Activated T-helper 17 cell treated with anti-CD3 and anti-CD28 coated beads, Interleukin-2, amount 50 U/mL, for 72 hours (primary cell): ENCODE results near the gene PCDHB15. TPM values are rescaled to one million over a fixed set of nuclear protein-coding genes. Genes with fewer than 3 reads are reported as not detected.
"Not testable (repeated sequence)": the region's sequence is repeated elsewhere in the genome, so short reads cannot be mapped to it uniquely, and the experiment has no call there.

ENCODE experiments used
- ATAC-seq: fragments of 150-1000 bp; cut with Tn5 transposase; replicated peaks from 2 replicates; pipeline ENCODE4 v1.10.0; 2021; ENCODE audit warnings: mild to moderate bottlenecking, moderate library complexity
- H3K27ac Mint-ChIP-seq: one replicate; pipeline ENCODE4 v1.8.0; 2022; ENCODE audit warnings: mixed read lengths
- H3K27me3 Mint-ChIP-seq: one replicate; pipeline ENCODE4 v1.8.0; 2022; ENCODE audit warnings: mixed read lengths
- H3K36me3 Mint-ChIP-seq: one replicate; pipeline ENCODE4 v1.8.0; 2022; ENCODE audit warnings: low read depth, mild to moderate bottlenecking, mixed read lengths
- H3K4me1 Mint-ChIP-seq: one replicate; pipeline ENCODE4 v1.8.0; 2022; ENCODE audit warnings: mixed read lengths
- H3K4me3 Mint-ChIP-seq: one replicate; pipeline ENCODE4 v1.8.0; 2022; ENCODE audit warnings: mild to moderate bottlenecking, mixed read lengths
- H3K9me3 Mint-ChIP-seq: one replicate; pipeline ENCODE4 v1.8.0; 2022; ENCODE audit warnings: mixed read lengths
- total RNA-seq, 2 donors: library from RNA; stranded (reverse); gene quantifications; one replicate each; pipeline ENCODE4 v1.2.3, GENCODE V29; 2022

The PCDHB15 gene
- total RNA-seq, 2 donors from 2014 or later: not detected

- not testable (repeated sequence) for H3K36me3 Mint-ChIP-seq, H3K4me1 Mint-ChIP-seq, H3K4me3 Mint-ChIP-seq, H3K27ac Mint-ChIP-seq, ATAC-seq
- Mint-ChIP-seq H3K9me3 (peaks cover 14% of the 10 kb centered on the region), H3K27me3 (peaks cover 41% of the 10 kb centered on the region)
Observed at GRCh38 chr5:141225421-141225820, 19.8 kb upstream of the PCDHB15 start.

- peaks cover 20% of the 10 kb centered on the region for H3K27me3 Mint-ChIP-seq
- no peak for ATAC-seq
- H3K27ac Mint-ChIP-seq: no peak overlapping the region
- peaks cover 22% of the 10 kb centered on the region for H3K9me3 Mint-ChIP-seq
- no peaks in the 10 kb centered on the region for H3K4me1 Mint-ChIP-seq
- no peak overlapping the region for H3K4me3 Mint-ChIP-seq
- peaks cover 6% of the 10 kb centered on the region for H3K36me3 Mint-ChIP-seq
Observed at GRCh38 chr5:141234109-141234667, 11.0 kb upstream of the PCDHB15 start.

DNA sequence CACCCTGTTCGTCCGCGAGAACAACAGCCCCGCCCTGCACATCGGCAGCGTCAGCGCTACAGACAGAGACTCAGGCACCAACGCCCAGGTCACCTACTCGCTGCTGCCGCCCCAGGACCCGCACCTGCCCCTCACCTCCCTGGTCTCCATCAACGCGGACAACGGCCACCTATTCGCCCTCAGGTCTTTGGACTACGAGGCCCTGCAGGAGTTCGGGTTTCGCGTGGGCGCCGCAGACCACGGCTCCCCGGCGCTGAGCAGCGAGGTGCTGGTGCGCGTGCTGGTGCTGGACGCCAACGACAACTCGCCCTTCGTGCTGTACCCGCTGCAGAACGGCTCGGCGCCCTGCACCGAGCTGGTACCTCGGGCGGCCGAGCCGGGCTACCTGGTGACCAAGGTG lies 9.3 kb upstream of the PCDHB15 start:
- peaks cover 29% of the 10 kb centered on the region for H3K9me3 Mint-ChIP-seq
- ATAC-seq, H3K4me3 Mint-ChIP-seq, H3K27ac Mint-ChIP-seq, H3K4me1 Mint-ChIP-seq: not testable (repeated sequence)
- peaks cover 36% of the 10 kb centered on the region for H3K27me3 Mint-ChIP-seq
- peaks cover 17% of the 10 kb centered on the region for H3K36me3 Mint-ChIP-seq

DNA sequence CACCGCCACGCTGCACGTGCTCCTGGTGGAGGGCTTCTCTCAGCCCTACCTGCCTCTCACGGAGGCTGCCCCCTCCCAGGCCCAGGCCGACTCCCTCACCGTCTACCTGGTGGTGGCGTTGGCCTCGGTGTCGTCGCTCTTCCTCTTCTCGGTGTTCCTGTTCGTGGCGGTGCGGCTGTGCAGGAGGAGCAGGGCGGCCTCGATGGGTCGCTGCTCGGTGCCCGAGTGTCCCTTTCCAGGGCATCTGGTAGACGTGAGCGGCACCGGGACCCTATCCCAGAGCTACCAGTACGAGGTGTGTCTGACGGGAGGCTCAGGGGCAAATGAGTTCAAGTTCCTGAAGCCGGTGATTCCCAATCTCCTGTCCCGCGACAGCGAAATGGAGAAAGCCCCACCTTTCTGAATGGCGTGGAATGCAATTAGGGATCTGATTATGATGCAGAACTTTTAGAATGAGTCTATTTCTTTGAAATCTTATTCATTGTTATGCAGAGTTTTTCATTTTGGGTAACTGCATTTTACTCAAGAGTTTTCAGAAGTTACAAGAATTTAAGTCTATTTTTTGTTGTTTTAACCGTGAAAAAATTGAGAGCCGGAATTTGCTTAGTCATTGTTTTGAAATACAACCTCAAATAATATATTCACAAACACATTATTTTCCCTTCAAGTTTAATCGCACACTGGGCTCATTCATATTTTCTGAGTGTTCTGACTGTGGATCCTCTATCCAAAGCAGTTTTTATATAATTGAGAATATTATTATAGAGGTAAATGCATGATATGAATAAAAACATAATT lies 8.5 kb upstream of the PCDHB15 start:
- Mint-ChIP-seq H3K36me3 (peaks cover 18% of the 10 kb centered on the region), H3K4me3 (no peak overlapping the region), H3K9me3 (peaks cover 25% of the 10 kb centered on the region), H3K4me1 (no peaks in the 10 kb centered on the region), H3K27ac (no peak overlapping the region), H3K27me3 (peaks cover 39% of the 10 kb centered on the region)
- no peak for ATAC-seq

DNA sequence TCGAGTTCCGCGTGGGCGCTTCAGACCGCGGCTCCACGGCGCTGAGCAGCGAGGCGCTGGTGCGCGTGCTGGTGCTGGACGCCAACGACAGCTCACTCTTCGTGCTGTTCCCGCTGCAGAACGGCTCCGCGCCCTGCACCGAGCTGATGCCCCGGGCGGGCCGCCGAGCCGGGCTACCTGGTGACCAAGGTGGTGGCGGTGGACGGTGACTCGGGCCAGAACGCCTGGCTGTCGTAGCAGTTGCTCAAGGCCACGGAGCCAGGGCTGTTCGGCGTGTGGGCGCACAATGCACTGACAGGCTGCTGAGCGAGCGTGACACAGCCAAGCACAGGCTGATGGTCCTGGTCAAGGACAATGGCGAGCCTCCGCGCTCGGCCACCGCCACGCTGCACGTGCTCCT lies 3.7 kb upstream of the PCDHB15 start:
- H3K4me1 Mint-ChIP-seq: no peaks in the 10 kb centered on the region
- H3K27me3 Mint-ChIP-seq: peaks cover 42% of the 10 kb centered on the region
- H3K27ac Mint-ChIP-seq: no peak overlapping the region
- ATAC-seq: no peak
- H3K36me3 Mint-ChIP-seq: peaks cover 31% of the 10 kb centered on the region
- H3K4me3 Mint-ChIP-seq: no peak overlapping the region
- H3K9me3 Mint-ChIP-seq: peaks cover 33% of the 10 kb centered on the region

DNA sequence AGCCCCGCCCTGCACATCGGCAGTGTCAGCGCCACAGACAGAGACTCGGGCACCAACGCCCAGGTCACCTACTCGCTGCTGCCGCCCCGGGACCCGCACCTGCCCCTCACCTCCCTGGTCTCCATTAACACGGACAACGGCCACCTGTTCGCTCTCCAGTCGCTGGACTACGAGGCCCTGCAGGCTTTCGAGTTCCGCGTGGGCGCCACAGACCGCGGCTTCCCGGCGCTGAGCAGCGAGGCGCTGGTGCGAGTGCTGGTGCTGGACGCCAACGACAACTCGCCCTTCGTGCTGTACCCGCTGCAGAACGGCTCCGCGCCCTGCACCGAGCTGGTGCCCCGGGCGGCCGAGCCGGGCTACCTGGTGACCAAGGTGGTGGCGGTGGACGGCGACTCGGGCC lies 1.8 kb downstream of the PCDHB15 start:
- Mint-ChIP-seq H3K27me3 (peaks cover 27% of the 10 kb centered on the region), H3K9me3 (peaks cover 33% of the 10 kb centered on the region), H3K36me3 (peaks cover 12% of the 10 kb centered on the region)
- not testable (repeated sequence) for H3K4me3 Mint-ChIP-seq, H3K4me1 Mint-ChIP-seq, H3K27ac Mint-ChIP-seq, ATAC-seq

- H3K27me3 Mint-ChIP-seq: peaks cover 27% of the 10 kb centered on the region
- H3K4me3 Mint-ChIP-seq, H3K36me3 Mint-ChIP-seq, H3K27ac Mint-ChIP-seq, ATAC-seq, H3K4me1 Mint-ChIP-seq: not testable (repeated sequence)
- H3K9me3 Mint-ChIP-seq: peaks cover 32% of the 10 kb centered on the region
Observed at GRCh38 chr5:141247434-141247833, 2.2 kb downstream of the PCDHB15 start.

- no peaks in the 10 kb centered on the region for H3K36me3 Mint-ChIP-seq
- no peaks in the 10 kb centered on the region for H3K4me1 Mint-ChIP-seq
- H3K27me3 Mint-ChIP-seq: peaks cover 13% of the 10 kb centered on the region
- H3K27ac Mint-ChIP-seq: no peak overlapping the region
- no peak for ATAC-seq
- H3K9me3 Mint-ChIP-seq: peaks cover 30% of the 10 kb centered on the region
- H3K4me3 Mint-ChIP-seq: no peak overlapping the region
Observed at GRCh38 chr5:141250576-141250975, 5.4 kb downstream of the PCDHB15 start.

DNA sequence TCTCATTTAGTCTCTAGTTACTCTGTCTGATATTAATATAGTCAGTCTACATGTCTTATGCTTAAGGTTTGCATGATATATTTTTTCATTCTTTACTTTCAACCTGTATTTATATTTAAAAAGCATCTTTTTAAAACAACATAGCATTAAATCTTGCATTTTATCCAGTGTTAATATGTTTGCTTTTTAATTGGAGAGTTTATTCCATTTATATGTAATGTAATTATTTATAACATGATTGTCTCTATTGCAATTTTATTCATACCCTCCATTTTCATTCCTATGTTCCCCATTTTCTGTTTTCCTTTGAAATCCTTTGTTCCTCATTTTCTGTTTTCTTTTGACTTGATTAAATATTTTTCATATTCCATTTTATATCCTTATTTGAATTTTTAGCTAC lies 13.3 kb downstream of the PCDHB15 start:
- H3K4me3 Mint-ChIP-seq: no peak overlapping the region
- no peak overlapping the region for H3K27ac Mint-ChIP-seq
- H3K36me3 Mint-ChIP-seq: no peaks in the 10 kb centered on the region
- no peak for ATAC-seq
- peaks cover 4% of the 10 kb centered on the region for H3K27me3 Mint-ChIP-seq
- H3K9me3 Mint-ChIP-seq: peaks cover 46% of the 10 kb centered on the region
- no peaks in the 10 kb centered on the region for H3K4me1 Mint-ChIP-seq

DNA sequence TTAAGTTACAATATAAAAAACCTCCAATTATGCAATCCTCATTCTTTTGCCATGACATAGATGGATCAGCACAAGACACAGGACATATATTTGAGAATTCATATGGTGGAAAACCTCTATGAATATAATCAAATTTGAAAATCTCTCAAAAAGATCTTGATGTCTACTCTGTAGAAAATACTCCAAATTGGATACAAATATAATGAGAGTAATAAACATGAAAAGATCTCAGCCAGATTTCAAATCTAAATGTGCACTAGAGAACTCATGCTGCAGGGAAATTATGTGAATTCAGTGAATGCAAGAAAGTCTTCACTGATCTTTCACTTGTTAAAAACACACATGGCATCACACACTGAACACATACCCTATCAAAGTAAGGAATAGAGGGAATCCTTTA lies 13.8 kb downstream of the PCDHB15 start:
- Mint-ChIP-seq H3K27ac (no peak overlapping the region), H3K27me3 (peaks cover 4% of the 10 kb centered on the region), H3K36me3 (no peaks in the 10 kb centered on the region), H3K4me1 (no peaks in the 10 kb centered on the region), H3K4me3 (no peak overlapping the region), H3K9me3 (peaks cover 48% of the 10 kb centered on the region)
- no peak for ATAC-seq

GRCh38 chr5:141260458-141261237 lies 15.5 kb downstream of the PCDHB15 start:
- H3K4me1 Mint-ChIP-seq: no peaks in the 10 kb centered on the region
- no peaks in the 10 kb centered on the region for H3K27me3 Mint-ChIP-seq
- no peaks in the 10 kb centered on the region for H3K36me3 Mint-ChIP-seq
- H3K9me3 Mint-ChIP-seq: peaks cover 42% of the 10 kb centered on the region
- H3K4me3 Mint-ChIP-seq: no peak overlapping the region
- ATAC-seq: no peak
- H3K27ac Mint-ChIP-seq: no peak overlapping the region

GRCh38 chr5:141261238-141261546 lies 16.0 kb downstream of the PCDHB15 start:
- no peaks in the 10 kb centered on the region for H3K4me1 Mint-ChIP-seq

DNA sequence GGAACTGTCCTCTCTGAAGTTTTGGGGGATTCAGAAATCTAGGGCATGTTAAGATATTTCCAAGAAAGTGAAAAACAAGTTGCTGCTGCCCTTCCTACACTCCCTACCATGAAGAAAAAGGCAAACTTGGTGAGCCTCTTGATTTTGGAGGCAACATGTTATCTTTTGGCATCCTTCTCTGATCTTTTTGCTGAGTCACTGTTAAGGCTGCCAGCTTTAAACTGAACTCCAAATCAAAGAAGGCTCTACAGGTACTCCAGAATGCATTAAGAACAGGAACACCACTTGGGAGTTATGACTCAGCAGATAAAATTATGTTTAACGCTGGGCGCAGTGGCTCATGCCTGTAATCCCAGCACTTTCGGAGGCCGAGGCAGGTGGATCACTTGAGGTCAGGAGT lies 24.0 kb downstream of the PCDHB15 start:
- ATAC-seq: no peak
- Mint-ChIP-seq H3K27ac (no peak overlapping the region), H3K4me1 (no peaks in the 10 kb centered on the region), H3K4me3 (no peak overlapping the region), H3K36me3 (no peaks in the 10 kb centered on the region), H3K9me3 (peaks cover 37% of the 10 kb centered on the region), H3K27me3 (no peaks in the 10 kb centered on the region)

More at GRCh38 chr5:141261238-141261546, 16.0 kb downstream of the PCDHB15 start:
- peaks cover 44% of the 10 kb centered on the region for H3K9me3 Mint-ChIP-seq
- no peak for ATAC-seq
- no peak overlapping the region for H3K4me3 Mint-ChIP-seq
- no peaks in the 10 kb centered on the region for H3K36me3 Mint-ChIP-seq
- no peak overlapping the region for H3K27ac Mint-ChIP-seq
- H3K27me3 Mint-ChIP-seq: no peaks in the 10 kb centered on the region

DNA sequence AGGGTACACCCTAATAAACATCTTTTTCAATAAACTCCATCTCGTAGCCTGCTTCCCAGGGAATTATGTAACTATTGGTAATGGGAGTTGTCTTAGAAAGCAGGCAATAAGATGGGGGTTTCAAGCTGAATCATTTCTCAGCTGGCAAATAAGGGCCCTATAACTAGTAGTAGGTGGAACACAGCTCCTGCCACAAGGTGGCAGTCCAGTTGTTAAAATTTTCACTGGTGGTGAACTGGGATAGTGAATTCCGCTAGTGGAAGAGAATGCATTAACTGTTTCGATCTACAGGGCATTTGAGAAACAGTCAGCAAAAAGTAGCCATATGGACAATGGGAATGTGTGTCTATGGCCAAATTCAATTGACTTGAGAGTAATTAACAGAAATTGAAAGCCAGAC lies 27.7 kb downstream of the PCDHB15 start:
- no peaks in the 10 kb centered on the region for H3K36me3 Mint-ChIP-seq
- ATAC-seq: no peak
- no peaks in the 10 kb centered on the region for H3K27me3 Mint-ChIP-seq
- no peak overlapping the region for H3K4me3 Mint-ChIP-seq
- H3K9me3 Mint-ChIP-seq: peaks cover 47% of the 10 kb centered on the region
- H3K4me1 Mint-ChIP-seq: no peaks in the 10 kb centered on the region
- no peak overlapping the region for H3K27ac Mint-ChIP-seq

- Mint-ChIP-seq H3K27me3 (no peaks in the 10 kb centered on the region), H3K27ac (no peak overlapping the region), H3K36me3 (peaks cover 5% of the 10 kb centered on the region), H3K4me3 (no peak overlapping the region), H3K9me3 (peaks cover 40% of the 10 kb centered on the region), H3K4me1 (no peaks in the 10 kb centered on the region)
- ATAC-seq: no peak
Observed at GRCh38 chr5:141298376-141298775, 53.2 kb downstream of the PCDHB15 start.
